Measurements from ENCODE around the gene REEP6.

REEP6 gene

DNA sequence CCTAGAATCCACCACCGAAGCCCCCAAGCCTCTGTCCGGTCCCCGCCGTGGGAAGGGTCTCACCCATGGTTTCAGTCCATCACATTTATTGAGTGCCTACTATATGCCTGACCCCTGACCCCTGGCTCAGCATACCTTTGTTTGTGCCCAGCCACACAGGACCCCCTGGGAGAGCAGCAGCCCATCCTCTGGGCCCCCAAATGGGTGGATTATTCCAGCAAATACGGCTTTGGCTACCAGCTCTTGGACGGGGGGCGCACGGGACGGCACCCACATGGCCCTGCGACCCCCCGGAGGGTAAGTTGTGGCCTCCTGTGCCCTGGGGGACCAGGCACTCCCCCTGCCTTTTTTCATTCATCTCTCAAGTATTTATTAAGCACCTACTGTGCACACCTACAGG, 40.6 kb downstream of the REEP6 start:
- TF ChIP-seq FOXM1 (IDR thresholded peaks at IDR 0.05; ENCODE audit: borderline replicate concordance, low read depth) (no peak), USF1 (IDR thresholded peaks at IDR 0.05) (no peak), ZBTB7A (IDR thresholded peaks at IDR 0.05; ENCODE audit: low read depth) (no peak), TCF12 (IDR thresholded peaks at IDR 0.05; ENCODE audit: low read depth) (no peak), CREB1 (IDR thresholded peaks at IDR 0.05; ENCODE audit: low read depth) (no peak), EGR1 (IDR thresholded peaks at IDR 0.05) (no peak)

DNA sequence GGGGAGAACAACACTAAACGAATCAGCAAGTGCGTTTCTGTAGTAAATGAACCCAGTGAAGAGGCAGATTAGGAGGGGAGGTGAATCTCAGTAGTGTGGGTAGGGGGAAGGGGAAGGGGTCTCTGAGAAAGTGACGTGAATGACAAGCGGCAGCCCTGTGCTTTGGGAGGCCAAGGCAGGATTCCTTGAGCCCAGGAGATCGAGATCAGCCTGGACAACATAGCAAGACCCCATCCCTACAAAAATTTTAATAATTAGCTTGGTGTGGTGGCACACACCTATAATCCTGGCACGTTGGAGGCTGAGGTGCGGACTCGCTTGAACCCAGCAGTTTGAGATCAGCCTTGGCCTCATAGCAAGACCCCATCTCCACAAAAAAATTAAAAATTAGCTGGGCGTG, 41.0 kb downstream of the REEP6 start:
- TF ChIP-seq YY1 (IDR thresholded peaks at IDR 0.05; ENCODE audit: low read depth) (no peak), TEAD4 (IDR thresholded peaks at IDR 0.05) (no peak), CREB1 (IDR thresholded peaks at IDR 0.05; ENCODE audit: low read depth) (no peak), CEBPB (IDR thresholded peaks at IDR 0.05) (no peak), NFIC (IDR thresholded peaks at IDR 0.05) (no peak), ZBTB7A (IDR thresholded peaks at IDR 0.05; ENCODE audit: low read depth) (no peak), RAD21 (IDR thresholded peaks at IDR 0.05; ENCODE audit: low read depth) (no peak), USF1 (IDR thresholded peaks at IDR 0.05) (no peak), TAF1 (IDR thresholded peaks at IDR 0.05; ENCODE audit: low read depth) (no peak), EGR1 (IDR thresholded peaks at IDR 0.05) (no peak), TCF12 (IDR thresholded peaks at IDR 0.05; ENCODE audit: low read depth) (no peak), FOXM1 (IDR thresholded peaks at IDR 0.05; ENCODE audit: borderline replicate concordance, low read depth) (no peak), EP300 (IDR thresholded peaks at IDR 0.05; ENCODE audit: borderline replicate concordance) (no peak)
- TF ChIP-seq, protein P1, sequence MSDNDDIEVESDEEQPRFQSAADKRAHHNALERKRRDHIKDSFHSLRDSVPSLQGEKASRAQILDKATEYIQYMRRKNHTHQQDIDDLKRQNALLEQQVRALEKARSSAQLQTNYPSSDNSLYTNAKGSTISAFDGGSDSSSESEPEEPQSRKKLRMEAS (IDR thresholded peaks at IDR 0.05): no peak
- TF ChIP-seq, protein P2, sequence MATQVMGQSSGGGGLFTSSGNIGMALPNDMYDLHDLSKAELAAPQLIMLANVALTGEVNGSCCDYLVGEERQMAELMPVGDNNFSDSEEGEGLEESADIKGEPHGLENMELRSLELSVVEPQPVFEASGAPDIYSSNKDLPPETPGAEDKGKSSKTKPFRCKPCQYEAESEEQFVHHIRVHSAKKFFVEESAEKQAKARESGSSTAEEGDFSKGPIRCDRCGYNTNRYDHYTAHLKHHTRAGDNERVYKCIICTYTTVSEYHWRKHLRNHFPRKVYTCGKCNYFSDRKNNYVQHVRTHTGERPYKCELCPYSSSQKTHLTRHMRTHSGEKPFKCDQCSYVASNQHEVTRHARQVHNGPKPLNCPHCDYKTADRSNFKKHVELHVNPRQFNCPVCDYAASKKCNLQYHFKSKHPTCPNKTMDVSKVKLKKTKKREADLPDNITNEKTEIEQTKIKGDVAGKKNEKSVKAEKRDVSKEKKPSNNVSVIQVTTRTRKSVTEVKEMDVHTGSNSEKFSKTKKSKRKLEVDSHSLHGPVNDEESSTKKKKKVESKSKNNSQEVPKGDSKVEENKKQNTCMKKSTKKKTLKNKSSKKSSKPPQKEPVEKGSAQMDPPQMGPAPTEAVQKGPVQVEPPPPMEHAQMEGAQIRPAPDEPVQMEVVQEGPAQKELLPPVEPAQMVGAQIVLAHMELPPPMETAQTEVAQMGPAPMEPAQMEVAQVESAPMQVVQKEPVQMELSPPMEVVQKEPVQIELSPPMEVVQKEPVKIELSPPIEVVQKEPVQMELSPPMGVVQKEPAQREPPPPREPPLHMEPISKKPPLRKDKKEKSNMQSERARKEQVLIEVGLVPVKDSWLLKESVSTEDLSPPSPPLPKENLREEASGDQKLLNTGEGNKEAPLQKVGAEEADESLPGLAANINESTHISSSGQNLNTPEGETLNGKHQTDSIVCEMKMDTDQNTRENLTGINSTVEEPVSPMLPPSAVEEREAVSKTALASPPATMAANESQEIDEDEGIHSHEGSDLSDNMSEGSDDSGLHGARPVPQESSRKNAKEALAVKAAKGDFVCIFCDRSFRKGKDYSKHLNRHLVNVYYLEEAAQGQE (IDR thresholded peaks at IDR 0.05; ENCODE audit: low read depth): no peak

DNA sequence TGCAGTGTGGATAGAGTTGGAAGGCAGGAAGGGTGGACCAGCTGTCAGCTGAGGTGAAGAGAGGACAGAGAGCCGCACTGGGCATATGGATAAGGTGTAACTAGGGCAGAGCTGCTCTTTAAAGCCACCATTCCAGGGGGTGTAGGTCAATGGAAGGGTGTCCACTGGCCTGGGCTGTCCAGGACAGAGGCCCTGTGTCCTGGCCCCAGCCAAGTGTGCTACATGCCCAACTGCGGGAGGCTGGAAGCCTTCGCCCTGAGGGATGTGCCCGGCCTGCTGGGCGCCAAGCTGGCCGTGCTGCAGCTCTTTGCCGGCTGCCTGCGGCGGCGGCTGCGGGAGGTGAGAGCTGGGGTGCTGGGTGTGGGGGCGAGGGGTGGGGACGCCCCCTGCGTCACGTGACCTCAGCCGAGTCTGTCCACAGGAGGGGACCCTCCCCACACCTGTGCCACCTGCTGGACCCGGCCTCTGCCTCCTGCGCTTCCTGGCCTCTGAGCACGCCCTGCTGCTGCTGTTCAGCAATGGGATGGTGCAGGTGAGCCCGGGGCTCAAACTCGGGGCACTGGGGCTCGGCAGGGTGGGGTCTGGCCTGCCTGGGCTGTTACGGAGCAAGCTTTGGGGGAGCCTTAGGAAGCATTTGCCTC, 42.6 kb downstream of the REEP6 start:
- TF ChIP-seq USF1 (IDR thresholded peaks at IDR 0.05) (peak; percentile 39), TCF12 (IDR thresholded peaks at IDR 0.05; ENCODE audit: low read depth) (no peak)

DNA sequence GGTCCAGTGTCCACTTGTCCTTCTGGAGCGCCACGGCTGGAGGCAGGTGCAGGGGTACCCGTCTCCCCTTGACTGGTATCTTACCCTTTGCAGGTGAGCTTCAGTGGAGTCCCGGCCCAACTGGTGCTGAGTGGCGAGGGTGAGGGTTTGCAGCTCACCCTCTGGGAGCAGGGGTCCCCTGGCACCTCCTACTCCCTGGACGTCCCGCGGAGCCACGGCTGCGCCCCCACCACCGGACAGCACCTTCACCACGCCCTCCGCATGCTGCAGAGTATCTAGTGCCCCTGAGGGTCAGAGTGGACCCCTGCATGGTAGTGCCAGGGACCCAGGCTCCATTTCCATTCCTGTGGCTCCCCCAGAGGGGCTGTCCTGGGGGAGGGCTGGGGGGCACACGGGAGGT, 44.0 kb downstream of the REEP6 start:
- TF ChIP-seq NFIC (IDR thresholded peaks at IDR 0.05) (no peak), ZBTB7A (IDR thresholded peaks at IDR 0.05; ENCODE audit: low read depth) (no peak), TEAD4 (IDR thresholded peaks at IDR 0.05) (no peak), EGR1 (IDR thresholded peaks at IDR 0.05) (no peak), CEBPB (IDR thresholded peaks at IDR 0.05) (no peak), EP300 (IDR thresholded peaks at IDR 0.05; ENCODE audit: borderline replicate concordance) (no peak)
- TF ChIP-seq, protein P1 (IDR thresholded peaks at IDR 0.05): no peak

GRCh38 chr19:1538978-1539377, 48.0 kb downstream of the REEP6 start:
- TF ChIP-seq CEBPB (IDR thresholded peaks at IDR 0.05): no peak
- no peak for TF ChIP-seq NFIC (IDR thresholded peaks at IDR 0.05)
- TF ChIP-seq YY1 (IDR thresholded peaks at IDR 0.05; ENCODE audit: low read depth): no peak

DNA sequence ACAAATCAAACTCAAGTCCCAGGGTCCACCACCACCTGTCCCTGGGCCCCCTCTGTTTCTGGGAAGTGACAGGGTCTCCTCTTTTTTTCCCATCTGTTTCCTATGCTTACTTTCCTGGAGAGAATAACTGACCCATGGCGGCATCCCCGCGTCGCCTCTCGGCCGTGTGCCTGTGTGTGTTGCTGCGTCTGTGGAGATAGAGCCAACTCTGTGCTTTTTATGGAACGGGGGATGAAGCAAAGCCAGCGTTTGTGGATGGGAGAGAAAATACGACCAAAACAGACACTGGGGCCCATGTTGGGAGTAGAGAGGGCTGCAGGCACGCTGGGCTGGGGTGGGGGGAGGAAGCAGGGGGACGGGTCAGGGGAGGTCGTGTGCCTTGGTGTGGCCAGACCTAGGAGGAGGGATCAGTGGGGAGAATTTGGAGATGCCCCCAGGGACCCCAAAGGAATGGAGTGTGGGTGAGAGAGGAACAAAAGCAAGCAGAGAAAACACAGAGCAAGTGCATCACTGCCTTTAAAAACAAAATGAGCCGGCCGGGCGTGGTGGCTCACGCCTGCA, 49.5 kb downstream of the REEP6 start:
- TF ChIP-seq CREB1 (IDR thresholded peaks at IDR 0.05; ENCODE audit: low read depth): no peak
- no peak for TF ChIP-seq NFIC (IDR thresholded peaks at IDR 0.05)
- TF ChIP-seq, protein P1 (IDR thresholded peaks at IDR 0.05): no peak
- TF ChIP-seq, protein P2 (IDR thresholded peaks at IDR 0.05; ENCODE audit: low read depth): no peak
- TF ChIP-seq ZBTB7A (IDR thresholded peaks at IDR 0.05; ENCODE audit: low read depth): no peak
